22Rv1 (cell line): ENCODE results near the gene STING1.

Experiments
- H3K27ac ChIP-seq: fragments of 450-650 bp; 2 replicates; pipeline ENCODE4 v1.5.1; 2017
- CTCF ChIP-seq: fragments of 450-650 bp; IDR thresholded peaks from 2 replicates; pipeline ENCODE4 v1.5.1; 2017; ENCODE audit warnings: mild to moderate bottlenecking
- ZFX ChIP-seq: fragments of 450-650 bp; IDR thresholded peaks from 2 replicates; pipeline ENCODE4 v1.6.1; 2017; ENCODE audit warnings: antibody characterized with exemption, borderline replicate concordance

STING1 gene

GRCh38 chr5:139439013-139439903 lies 43.3 kb downstream of the STING1 start, which contains the start of gene DNAJC18:
TSS of gene DNAJC18 (minus strand) at chr5:139439525. CDS start at chr5:139439445, 80 bp downstream.
- TF ChIP-seq CTCF (no peak), ZFX (no peak)
- H3K27ac ChIP-seq: peak within 1 kb of the TSS; percentile 71

GRCh38 chr5:139438707-139439012 lies 43.9 kb downstream of the STING1 start:
- no peak overlapping the region; the same call in 1 of the 2 replicates for H3K27ac ChIP-seq
- TF ChIP-seq CTCF (no peak), ZFX (no peak)

- TF ChIP-seq CTCF (no peak), ZFX (no peak)
- H3K27ac ChIP-seq: no peak overlapping the region
Measured at GRCh38 chr5:139435676-139436075, 46.9 kb downstream of the STING1 start.

- H3K27ac ChIP-seq: no peak overlapping the region
- TF ChIP-seq CTCF: no peak
- TF ChIP-seq ZFX: no peak
Measured at GRCh38 chr5:139431706-139432105, 50.9 kb downstream of the STING1 start.

- H3K27ac ChIP-seq: no peak overlapping the region
- TF ChIP-seq CTCF (no peak), ZFX (no peak)
Measured at GRCh38 chr5:139430015-139430414, 52.5 kb downstream of the STING1 start.

GRCh38 chr5:139426203-139426885 lies 56.2 kb downstream of the STING1 start:
- H3K27ac ChIP-seq: no peak overlapping the region
- TF ChIP-seq CTCF (no peak), ZFX (no peak)
